Measurements from ENCODE around the gene TTC3.

TTC3 gene

DNA sequence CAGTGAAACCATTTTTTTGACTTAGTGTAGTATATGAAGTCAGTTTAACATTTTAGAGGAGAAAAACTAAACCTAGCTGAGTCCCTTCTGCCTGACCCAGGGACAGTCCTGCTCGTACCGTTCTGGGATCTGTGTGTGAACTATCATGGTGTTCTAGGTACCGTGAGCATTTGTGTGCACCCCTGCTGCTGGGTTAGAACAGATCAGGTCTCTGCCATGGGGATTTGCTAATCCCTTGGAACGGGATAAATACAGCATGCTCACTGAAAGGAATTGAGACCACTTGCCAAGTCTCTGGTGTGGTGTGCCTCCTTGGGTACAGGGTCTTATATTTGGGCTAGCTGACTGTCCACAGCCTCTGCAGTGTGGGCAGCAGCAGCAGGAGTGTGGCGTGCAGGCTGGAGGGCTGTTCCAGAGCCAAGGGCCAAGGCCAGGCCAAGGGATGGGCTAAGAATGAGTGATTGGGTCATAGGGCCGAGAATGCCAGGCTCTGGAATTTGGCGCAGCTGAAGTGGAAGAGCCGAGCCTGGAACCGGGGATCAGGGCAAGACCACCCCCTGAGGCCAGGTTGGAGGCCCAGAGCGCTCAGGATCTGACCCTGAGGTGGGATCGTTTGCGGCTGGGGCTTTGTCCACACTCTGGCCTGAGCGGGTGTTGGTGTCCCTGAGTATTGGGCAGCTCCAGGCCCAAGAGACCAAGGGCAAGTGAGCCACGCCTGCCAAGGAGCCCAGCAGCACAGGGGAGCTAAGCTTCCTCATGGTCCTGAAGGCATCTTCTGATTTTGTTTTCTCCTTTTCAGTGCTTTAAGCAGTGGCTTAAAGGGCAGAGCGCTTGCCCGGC is 127.8 kb downstream of the TTC3 start:
- Histone ChIP-seq H3K27me3 (ENCODE audit: insufficient read depth, low read length) (no peaks in the 10 kb centered on the region), H2AFZ (ENCODE audit: low read depth, low read length) (no peak overlapping the region), H3K4me1 (ENCODE audit: insufficient read depth, low read length) (no peaks in the 10 kb centered on the region), H3K36me3 (ENCODE audit: insufficient read depth, low read length) (peaks cover 81% of the 10 kb centered on the region), H3K9me3 (ENCODE audit: low read length) (peaks cover 2% of the 10 kb centered on the region), H3K4me3 (ENCODE audit: low read length) (no peak overlapping the region)

DNA sequence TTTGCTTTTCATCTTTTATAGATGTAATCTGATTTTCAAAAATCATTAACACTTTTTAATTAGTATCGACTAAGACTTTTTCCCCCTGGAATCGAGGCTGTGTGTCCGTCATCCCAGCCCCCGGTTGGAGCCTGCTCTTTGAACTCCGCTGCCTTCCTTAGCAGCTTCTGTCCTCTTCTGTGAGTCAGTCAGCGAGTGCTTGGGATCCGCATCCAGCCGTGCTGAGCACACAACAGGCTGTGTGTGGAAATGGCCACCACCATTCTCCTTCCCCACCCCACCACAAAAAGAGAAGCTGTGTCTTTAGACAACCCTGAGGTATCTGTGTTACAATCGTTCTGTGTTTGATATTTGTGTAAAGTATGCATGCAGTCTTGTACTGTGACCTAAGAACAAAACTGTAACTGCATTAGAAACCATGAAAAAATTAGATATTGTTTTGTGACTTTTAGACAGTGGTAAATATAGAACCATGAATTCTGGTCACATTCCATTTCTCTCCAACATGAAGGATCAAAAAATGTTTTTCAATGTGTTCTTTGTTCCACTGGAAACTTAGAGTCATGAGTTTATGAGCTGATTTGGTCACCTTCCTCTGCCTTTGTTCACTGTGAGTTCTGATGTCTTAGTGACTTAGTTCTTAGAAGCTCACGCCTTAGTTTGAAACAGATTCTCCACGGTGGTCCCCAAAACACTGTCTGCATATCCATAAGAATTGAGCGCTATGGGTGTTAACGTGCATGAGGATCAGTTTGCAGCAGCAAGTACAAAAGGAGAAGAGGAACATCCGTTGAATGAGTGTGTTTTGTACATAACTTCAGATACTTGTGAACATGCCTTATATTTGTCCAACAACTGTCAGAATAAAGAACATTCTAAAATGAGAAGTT is 129.4 kb downstream of the TTC3 start:
- peaks cover 2% of the 10 kb centered on the region for H3K9me3 ChIP-seq (ENCODE audit: low read length)
- no peaks in the 10 kb centered on the region for H3K27me3 ChIP-seq (ENCODE audit: insufficient read depth, low read length)
- no peak overlapping the region for H3K4me3 ChIP-seq (ENCODE audit: low read length)
- peaks cover 67% of the 10 kb centered on the region for H3K36me3 ChIP-seq (ENCODE audit: insufficient read depth, low read length)
- no peaks in the 10 kb centered on the region for H3K4me1 ChIP-seq (ENCODE audit: insufficient read depth, low read length)
- no peak overlapping the region for H2AFZ ChIP-seq (ENCODE audit: low read depth, low read length)

DNA sequence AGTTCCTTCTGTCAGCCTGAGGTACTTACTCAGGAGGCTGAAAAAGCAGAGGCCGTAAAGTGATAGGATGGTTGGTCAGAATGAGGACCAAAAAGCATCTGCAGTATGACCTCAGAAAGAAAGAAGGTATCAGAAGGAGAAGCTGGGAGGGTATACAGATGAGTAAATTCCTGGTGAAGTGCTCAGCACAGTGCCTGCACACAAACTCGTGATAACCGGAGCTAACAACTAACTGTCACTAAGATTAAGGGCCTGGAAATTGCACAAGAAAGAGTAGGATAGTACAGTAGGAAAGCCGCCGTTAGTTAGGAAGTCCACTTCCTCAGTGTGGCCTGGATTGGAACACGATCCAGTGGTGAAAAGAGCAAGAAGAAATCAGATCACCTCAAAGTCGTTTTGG is 131.5 kb downstream of the TTC3 start:
- H3K4me1 ChIP-seq (ENCODE audit: insufficient read depth, low read length), result no peaks in the 10 kb centered on the region
- H3K4me3 ChIP-seq (ENCODE audit: low read length), result no peak overlapping the region
- H3K9me3 ChIP-seq (ENCODE audit: low read length), result peaks cover 5% of the 10 kb centered on the region
- no peak overlapping the region for H2AFZ ChIP-seq (ENCODE audit: low read depth, low read length)
- no peaks in the 10 kb centered on the region for H3K27me3 ChIP-seq (ENCODE audit: insufficient read depth, low read length)
- peaks cover 47% of the 10 kb centered on the region for H3K36me3 ChIP-seq (ENCODE audit: insufficient read depth, low read length)

DNA sequence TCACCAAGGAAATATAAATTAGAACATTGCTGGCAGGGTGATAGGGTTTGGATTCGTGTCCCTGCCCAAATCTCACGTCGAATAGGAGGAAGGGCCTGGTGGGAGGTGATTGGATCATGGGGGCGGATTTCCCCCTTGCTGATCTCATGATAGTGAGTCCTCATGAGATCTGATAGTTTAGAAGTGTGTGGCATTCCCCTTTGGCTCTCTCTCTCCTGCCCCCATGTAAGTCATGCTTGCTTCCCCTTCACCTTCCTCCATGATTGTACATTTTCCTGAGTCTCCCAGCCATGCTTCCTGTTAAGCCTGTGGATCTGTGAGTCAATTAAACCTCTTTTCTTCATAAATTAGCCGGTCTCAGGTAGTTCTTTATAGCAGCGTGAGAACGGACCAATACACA is 133.4 kb downstream of the TTC3 start:
- H3K4me3 ChIP-seq (ENCODE audit: low read length), result no peak overlapping the region
- H3K27me3 ChIP-seq (ENCODE audit: insufficient read depth, low read length), result no peaks in the 10 kb centered on the region
- H3K36me3 ChIP-seq (ENCODE audit: insufficient read depth, low read length), result peaks cover 28% of the 10 kb centered on the region
- no peak overlapping the region for H2AFZ ChIP-seq (ENCODE audit: low read depth, low read length)
- peaks cover 8% of the 10 kb centered on the region for H3K9me3 ChIP-seq (ENCODE audit: low read length)
- H3K4me1 ChIP-seq (ENCODE audit: insufficient read depth, low read length), result no peaks in the 10 kb centered on the region

DNA sequence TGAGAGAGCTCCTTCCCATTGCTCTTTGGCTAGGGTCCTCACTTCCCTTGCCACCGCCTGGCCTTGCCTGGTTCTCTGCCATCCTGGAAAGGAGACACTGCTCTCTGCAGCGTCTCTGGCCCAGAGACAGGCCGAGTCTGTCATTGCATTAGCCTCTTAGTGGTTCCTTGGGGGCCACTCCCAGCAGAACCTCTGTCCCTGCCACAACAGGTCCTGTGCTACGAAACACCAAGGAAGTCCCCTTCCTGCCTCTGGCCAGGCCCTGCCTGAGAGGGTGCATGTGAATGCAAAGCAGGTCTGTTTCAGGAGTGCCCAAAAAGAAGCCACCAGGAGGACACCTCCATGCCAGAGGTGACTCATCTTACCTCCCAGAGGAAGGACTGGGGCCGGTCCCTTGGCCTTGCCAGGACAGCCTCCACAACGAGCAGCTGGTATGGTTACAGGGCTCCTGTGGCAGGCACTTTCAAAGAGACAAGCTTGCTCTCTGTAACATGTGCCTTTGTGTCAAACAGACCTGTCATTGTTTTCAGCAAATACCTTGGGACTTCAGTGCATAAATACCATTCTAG is 134.5 kb downstream of the TTC3 start:
- Histone ChIP-seq H3K27me3 (ENCODE audit: insufficient read depth, low read length) (no peaks in the 10 kb centered on the region), H3K36me3 (ENCODE audit: insufficient read depth, low read length) (peaks cover 20% of the 10 kb centered on the region), H3K9me3 (ENCODE audit: low read length) (peaks cover 8% of the 10 kb centered on the region), H3K4me1 (ENCODE audit: insufficient read depth, low read length) (no peaks in the 10 kb centered on the region), H3K4me3 (ENCODE audit: low read length) (no peak overlapping the region), H2AFZ (ENCODE audit: low read depth, low read length) (no peak overlapping the region)

DNA sequence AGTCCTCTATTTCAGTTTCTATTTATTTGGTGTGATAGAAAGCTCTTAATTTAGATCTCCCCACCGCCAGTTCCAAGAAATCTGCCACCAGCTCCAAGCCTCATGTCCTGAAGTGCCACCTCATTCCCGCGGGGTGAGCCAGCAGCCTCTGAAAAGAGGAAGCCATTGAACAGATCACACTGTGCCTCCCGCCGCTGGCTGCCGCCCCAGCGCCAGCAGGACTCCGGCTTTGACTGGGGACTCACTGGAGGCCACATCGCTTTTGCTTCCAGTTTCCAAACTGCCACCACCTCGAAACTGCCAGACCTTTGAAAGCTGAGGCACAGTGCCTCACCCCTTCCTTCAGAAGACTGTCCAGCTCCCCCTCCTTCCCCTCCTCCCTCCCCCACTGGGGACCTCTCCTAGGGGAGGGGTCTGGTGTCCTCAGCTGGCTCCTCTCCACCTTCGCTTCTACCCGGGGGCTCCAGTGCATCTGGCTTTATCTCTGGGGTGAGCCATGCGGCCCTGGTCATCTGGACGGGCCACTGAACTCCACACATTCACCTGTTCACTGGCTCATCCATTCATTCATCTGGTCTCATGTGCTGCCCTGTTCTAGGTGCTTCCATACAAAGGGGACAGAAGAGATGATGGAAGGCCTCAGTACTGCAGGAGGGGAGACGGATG is 135.1 kb downstream of the TTC3 start:
- H3K36me3 ChIP-seq (ENCODE audit: insufficient read depth, low read length), result peaks cover 13% of the 10 kb centered on the region
- peaks cover 6% of the 10 kb centered on the region for H3K9me3 ChIP-seq (ENCODE audit: low read length)
- no peak overlapping the region for H2AFZ ChIP-seq (ENCODE audit: low read depth, low read length)
- no peaks in the 10 kb centered on the region for H3K27me3 ChIP-seq (ENCODE audit: insufficient read depth, low read length)
- H3K4me1 ChIP-seq (ENCODE audit: insufficient read depth, low read length), result no peaks in the 10 kb centered on the region
- H3K4me3 ChIP-seq (ENCODE audit: low read length), result no peak overlapping the region

DNA sequence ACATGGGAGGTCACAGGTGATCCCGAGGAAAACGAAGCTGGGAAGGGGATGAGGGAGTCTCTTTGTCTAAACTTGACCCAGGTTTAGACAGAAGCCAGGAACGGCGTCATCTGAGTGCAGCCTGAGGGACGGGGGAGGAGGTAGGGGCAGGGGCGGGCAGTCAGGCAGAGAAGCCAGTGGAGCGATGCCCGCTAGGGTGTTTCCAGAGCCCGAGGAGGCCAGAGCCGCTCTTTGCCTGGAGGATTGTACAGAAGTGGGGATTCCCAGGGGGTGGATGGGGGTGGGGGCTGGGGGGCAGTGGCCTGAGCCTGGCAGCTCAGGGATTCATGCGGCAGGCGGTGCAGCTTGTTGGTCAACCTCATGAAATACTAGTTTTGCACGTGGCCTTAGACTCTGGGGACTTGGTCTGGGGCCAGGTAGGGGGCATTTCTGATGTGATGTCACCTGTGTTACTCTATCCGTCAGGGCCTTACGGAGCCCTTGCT is 135.7 kb downstream of the TTC3 start:
- Histone ChIP-seq H3K36me3 (ENCODE audit: insufficient read depth, low read length) (peaks cover 10% of the 10 kb centered on the region), H2AFZ (ENCODE audit: low read depth, low read length) (no peak overlapping the region), H3K9me3 (ENCODE audit: low read length) (peaks cover 6% of the 10 kb centered on the region), H3K4me3 (ENCODE audit: low read length) (no peak overlapping the region), H3K4me1 (ENCODE audit: insufficient read depth, low read length) (no peaks in the 10 kb centered on the region), H3K27me3 (ENCODE audit: insufficient read depth, low read length) (no peaks in the 10 kb centered on the region)

DNA sequence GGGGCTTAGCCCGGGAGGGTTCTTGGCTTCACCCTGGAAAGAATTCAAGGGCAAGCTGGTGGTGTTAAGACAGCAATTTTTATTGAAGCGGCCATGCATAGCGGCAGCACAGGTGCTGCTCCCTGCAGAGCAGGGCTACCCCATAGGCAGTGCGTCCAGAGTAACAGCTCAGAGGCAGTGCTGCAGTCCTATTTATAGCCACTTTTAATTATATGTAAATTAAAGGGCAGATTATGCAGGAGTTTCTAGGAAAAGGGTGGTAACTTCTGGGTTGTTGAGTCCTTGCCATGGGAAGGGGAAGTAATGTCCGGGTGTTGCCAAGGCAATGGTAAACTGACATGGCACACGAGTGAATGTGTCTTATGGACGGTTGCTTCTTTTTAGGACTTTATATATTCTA is 137.1 kb downstream of the TTC3 start:
- no peak overlapping the region for H2AFZ ChIP-seq (ENCODE audit: low read depth, low read length)
- H3K36me3 ChIP-seq (ENCODE audit: insufficient read depth, low read length), result no peaks in the 10 kb centered on the region
- peaks cover 6% of the 10 kb centered on the region for H3K9me3 ChIP-seq (ENCODE audit: low read length)
- H3K27me3 ChIP-seq (ENCODE audit: insufficient read depth, low read length), result no peaks in the 10 kb centered on the region
- no peak overlapping the region for H3K4me3 ChIP-seq (ENCODE audit: low read length)
- H3K4me1 ChIP-seq (ENCODE audit: insufficient read depth, low read length), result no peaks in the 10 kb centered on the region

DNA sequence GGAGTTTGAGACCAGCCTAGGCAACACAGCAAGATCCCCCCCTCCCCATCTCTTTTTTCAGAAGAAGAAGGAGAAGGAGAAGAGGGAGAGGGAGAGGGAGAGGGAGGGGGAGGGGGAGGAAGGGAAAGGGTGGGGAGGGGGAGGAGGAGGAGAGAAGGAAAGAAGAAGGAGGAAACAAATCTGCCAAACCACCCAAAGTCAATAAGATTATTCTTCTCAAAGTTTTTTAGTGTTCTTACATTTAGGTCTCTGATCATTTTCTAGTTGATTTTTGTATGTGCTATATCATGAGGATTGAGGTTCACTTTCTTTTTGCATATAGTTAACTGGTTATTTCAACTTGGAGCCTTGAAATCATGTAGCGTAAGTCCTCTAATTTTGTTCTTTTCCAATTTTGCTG is 137.7 kb downstream of the TTC3 start:
- Histone ChIP-seq H3K9me3 (ENCODE audit: low read length) (peaks cover 6% of the 10 kb centered on the region), H3K27me3 (ENCODE audit: insufficient read depth, low read length) (no peaks in the 10 kb centered on the region), H3K36me3 (ENCODE audit: insufficient read depth, low read length) (no peaks in the 10 kb centered on the region), H3K4me3 (ENCODE audit: low read length) (no peak overlapping the region), H3K4me1 (ENCODE audit: insufficient read depth, low read length) (no peaks in the 10 kb centered on the region), H2AFZ (ENCODE audit: low read depth, low read length) (no peak overlapping the region)

DNA sequence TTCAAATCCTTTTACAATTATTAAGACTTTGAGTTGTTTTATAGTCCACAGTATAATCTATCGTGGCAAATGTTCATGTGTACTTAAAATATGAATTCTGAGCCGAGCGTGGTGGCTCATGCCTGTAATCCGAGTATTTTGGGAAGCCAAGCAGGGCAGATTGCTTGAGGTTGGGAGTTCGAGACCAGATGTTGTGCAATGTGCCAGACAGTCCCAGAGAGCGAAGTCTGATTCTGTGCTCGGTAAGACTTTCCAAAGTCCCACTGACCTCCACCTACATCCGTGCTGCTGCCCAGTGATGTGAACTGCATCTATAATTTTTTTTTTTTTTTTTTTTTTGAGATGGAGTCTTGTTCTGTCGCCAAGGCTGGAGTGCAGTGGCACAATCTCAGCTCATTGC is 141.9 kb downstream of the TTC3 start:
- Histone ChIP-seq H3K4me1 (ENCODE audit: insufficient read depth, low read length) (no peaks in the 10 kb centered on the region), H3K9me3 (ENCODE audit: low read length) (no peaks in the 10 kb centered on the region), H3K27me3 (ENCODE audit: insufficient read depth, low read length) (no peaks in the 10 kb centered on the region), H3K36me3 (ENCODE audit: insufficient read depth, low read length) (no peaks in the 10 kb centered on the region), H3K4me3 (ENCODE audit: low read length) (no peak overlapping the region), H2AFZ (ENCODE audit: low read depth, low read length) (no peak overlapping the region)

DNA sequence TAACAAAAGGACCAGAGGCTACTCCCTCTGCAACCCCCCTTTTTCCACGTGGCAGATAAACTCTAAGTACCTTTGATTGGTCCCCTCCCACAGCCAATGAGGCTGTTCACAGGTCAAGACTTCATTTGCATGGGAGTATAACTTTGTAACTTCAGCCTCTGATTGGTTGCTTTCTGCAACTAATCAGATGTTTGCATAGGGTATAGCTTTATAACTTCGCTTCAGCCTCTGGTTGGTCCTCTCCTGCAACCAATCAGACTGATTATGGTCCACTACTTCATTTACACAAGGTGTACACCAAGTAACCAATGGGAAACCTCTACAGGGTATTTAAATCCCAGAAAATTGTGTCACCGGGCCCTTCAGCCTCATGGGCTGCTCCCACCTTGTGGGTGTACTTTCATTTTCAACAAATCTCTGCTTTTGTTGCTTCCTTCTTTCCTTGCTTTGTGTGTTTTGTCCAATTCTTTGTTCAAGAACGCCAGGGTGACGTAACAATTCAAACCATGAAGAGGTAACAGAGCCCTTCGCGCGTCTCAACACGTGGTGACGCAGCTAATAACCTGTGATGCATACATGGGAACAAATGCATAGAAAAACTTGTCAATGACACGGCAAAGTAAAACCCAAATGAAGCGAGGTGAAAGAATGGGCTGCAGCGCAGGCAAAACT is 146.8 kb downstream of the TTC3 start:
- Histone ChIP-seq H3K4me1 (ENCODE audit: insufficient read depth, low read length) (no peaks in the 10 kb centered on the region), H3K36me3 (ENCODE audit: insufficient read depth, low read length) (peaks cover 13% of the 10 kb centered on the region), H3K4me3 (ENCODE audit: low read length) (no peak overlapping the region), H3K27me3 (ENCODE audit: insufficient read depth, low read length) (no peaks in the 10 kb centered on the region), H2AFZ (ENCODE audit: low read depth, low read length) (no peak overlapping the region), H3K9me3 (ENCODE audit: low read length) (peaks cover 12% of the 10 kb centered on the region)

DNA sequence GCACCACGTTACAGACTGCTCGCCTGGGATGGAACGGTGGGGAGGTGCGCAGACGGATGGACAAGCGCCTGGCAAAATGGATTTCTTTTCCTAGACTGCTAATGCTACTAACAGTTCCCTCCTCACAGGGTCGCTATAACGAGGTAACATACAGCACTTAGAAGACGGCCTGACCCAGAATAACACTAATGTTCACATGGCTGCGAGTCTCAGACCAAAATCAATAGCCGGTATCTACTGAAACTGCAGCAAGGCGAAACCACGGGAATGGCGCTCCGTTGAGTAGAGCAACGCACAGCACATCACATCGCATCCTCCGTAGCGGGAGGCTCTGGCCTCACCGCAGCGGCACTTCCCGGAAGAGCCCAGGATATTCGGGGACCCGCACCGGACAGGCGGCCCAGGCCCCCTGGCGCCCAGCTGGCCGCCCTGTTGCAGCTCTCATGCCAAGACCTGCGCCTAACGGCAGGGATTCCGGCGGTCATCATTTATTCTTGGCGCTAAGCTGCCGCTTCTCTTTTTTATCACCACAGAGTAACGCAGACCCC is 147.5 kb downstream of the TTC3 start:
- Histone ChIP-seq H3K4me3 (ENCODE audit: low read length) (no peak overlapping the region), H3K27me3 (ENCODE audit: insufficient read depth, low read length) (no peaks in the 10 kb centered on the region), H2AFZ (ENCODE audit: low read depth, low read length) (no peak overlapping the region), H3K4me1 (ENCODE audit: insufficient read depth, low read length) (no peaks in the 10 kb centered on the region), H3K9me3 (ENCODE audit: low read length) (peaks cover 14% of the 10 kb centered on the region), H3K36me3 (ENCODE audit: insufficient read depth, low read length) (peaks cover 19% of the 10 kb centered on the region)

All from neuron (in vitro differentiated cells).